LNCaP clone FGC (cell line): ENCODE measurements around the gene RAB22A.

ENCODE experiments used
- DNase-seq: peaks from one replicate; pipeline ENCODE4 v3.0.0-alpha.2; 2011; ENCODE audit warnings: low read depth
- H3K4me3 ChIP-seq: 2 replicates; pipeline ENCODE4 v1.5.1; 2011; ENCODE audit warnings: mild to moderate bottlenecking, low read depth, low read length, control low read depth
- TF ChIP-seq, protein P1 (sequence below): IDR thresholded peaks from 2 replicates; pipeline ENCODE4 v1.5.1; 2012; ENCODE audit warnings: mild to moderate bottlenecking; ENCODE audit not compliant: control insufficient read depth, insufficient read depth; ENCODE audit errors: extremely low read depth

RAB22A gene

DNA sequence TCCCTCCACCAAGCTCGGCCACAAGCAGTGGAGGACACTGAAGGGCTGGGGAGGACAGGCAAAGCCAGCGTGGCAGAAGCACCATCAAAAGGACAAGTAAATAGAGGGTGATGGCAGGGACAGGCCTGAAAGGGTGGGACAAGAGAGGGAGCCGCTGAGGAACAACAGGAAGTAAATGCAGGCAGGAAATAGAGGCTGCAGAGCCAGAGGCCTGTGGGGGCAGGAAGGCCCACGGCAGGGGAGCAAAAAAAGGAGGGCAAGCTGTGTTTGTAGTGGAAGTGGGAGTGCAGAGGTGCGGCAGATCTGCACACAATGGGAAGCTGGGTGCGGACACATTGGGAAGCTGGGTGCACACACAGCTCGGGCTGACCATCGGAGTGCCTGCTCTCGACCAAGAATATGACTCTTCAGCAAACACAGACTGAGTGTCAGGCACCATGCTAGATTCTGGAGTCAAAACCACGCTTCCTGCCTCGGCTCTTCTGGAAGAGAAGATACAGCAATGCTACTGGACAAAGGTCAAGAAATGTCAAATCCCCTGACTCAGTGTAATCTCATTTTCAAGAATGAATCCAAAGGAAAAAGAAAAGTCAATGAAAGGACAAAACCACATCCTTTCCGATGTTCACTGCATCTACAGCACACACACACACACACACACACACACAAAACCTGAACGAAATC is 40.4 kb upstream of the RAB22A start:
- H3K4me3 ChIP-seq = no peak overlapping the region
- TF ChIP-seq, protein P1, sequence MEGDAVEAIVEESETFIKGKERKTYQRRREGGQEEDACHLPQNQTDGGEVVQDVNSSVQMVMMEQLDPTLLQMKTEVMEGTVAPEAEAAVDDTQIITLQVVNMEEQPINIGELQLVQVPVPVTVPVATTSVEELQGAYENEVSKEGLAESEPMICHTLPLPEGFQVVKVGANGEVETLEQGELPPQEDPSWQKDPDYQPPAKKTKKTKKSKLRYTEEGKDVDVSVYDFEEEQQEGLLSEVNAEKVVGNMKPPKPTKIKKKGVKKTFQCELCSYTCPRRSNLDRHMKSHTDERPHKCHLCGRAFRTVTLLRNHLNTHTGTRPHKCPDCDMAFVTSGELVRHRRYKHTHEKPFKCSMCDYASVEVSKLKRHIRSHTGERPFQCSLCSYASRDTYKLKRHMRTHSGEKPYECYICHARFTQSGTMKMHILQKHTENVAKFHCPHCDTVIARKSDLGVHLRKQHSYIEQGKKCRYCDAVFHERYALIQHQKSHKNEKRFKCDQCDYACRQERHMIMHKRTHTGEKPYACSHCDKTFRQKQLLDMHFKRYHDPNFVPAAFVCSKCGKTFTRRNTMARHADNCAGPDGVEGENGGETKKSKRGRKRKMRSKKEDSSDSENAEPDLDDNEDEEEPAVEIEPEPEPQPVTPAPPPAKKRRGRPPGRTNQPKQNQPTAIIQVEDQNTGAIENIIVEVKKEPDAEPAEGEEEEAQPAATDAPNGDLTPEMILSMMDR = no peak
- DNase-seq = no peak

GRCh38 chr20:58271606-58272351 is 37.7 kb upstream of the RAB22A start:
- DNase-seq = no peak
- TF ChIP-seq, protein P1 = no peak
- no peak overlapping the region for H3K4me3 ChIP-seq

DNA sequence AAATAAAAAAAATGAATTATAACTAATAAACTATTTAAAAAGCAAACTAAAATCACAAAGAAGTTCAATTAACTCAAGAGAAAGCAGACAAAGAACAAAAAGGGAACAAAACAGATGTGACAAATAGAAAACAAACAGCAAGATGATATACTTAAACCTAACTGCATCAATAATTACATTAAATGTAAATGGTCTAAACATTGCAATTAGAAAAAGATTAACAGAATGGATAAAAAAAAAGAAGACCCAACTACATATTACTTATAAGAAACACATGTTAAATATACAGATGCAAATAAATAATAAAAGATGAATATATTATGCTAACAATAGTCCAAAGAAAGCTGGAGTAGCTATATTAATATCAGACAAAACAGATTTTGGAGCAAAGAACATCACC is 35.1 kb upstream of the RAB22A start:
- no peak for DNase-seq
- TF ChIP-seq, protein P1 = no peak
- H3K4me3 ChIP-seq = no peak overlapping the region

DNA sequence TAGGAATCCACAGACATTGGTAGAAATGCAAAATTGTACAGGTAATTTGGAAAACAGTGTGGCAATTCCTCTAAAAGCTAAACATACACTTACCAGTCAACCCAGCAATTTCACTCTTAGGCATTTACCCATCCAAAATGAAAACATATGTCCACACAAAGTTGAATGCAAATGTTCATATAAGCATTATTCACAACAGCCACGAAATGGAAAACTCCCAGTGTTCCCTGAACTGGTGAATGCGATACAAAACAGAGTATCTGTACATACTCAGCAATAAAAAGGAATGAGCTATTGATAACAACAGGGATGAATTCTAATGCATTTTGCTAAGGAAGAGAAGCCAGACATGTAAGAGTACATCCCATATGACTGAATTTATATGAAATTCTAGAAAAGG is 32.4 kb upstream of the RAB22A start:
- TF ChIP-seq, protein P1 = no peak
- no peak overlapping the region for H3K4me3 ChIP-seq
- no peak for DNase-seq

GRCh38 chr20:58277578-58278472 is 31.7 kb upstream of the RAB22A start:
- TF ChIP-seq, protein P1 = no peak
- H3K4me3 ChIP-seq = no peak overlapping the region
- DNase-seq = no peak

DNA sequence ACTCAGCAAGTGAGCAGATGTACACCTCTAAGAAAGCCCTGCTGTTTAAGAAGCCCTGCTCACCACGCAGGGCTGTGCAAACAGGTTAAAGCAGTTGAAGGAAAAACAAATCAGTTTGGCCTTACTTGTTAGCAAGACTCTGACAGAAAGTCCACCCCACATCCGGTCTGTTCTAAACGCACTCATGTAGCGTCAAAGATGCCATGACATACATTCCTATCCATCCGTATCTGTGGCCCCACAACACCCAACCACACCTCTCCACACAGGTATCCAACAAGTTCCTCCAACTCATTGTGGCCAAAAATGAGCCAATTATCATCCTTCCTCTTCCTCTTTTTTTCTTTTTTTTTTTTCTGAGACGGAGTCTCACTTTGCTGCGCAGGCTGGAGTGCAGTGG is 22.8 kb upstream of the RAB22A start:
- DNase-seq = no peak
- TF ChIP-seq, protein P1 = no peak
- H3K4me3 ChIP-seq = no peak overlapping the region
